ENCODE results near the gene DQX1.
"Not testable (repeated sequence)": the region's sequence is repeated elsewhere in the genome, so short reads cannot be mapped to it uniquely, and the experiment has no call there.

The DQX1 gene, protein sequence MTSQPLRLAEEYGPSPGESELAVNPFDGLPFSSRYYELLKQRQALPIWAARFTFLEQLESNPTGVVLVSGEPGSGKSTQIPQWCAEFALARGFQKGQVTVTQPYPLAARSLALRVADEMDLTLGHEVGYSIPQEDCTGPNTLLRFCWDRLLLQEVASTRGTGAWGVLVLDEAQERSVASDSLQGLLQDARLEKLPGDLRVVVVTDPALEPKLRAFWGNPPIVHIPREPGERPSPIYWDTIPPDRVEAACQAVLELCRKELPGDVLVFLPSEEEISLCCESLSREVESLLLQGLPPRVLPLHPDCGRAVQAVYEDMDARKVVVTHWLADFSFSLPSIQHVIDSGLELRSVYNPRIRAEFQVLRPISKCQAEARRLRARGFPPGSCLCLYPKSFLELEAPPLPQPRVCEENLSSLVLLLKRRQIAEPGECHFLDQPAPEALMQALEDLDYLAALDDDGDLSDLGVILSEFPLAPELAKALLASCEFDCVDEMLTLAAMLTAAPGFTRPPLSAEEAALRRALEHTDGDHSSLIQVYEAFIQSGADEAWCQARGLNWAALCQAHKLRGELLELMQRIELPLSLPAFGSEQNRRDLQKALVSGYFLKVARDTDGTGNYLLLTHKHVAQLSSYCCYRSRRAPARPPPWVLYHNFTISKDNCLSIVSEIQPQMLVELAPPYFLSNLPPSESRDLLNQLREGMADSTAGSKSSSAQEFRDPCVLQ

DNA sequence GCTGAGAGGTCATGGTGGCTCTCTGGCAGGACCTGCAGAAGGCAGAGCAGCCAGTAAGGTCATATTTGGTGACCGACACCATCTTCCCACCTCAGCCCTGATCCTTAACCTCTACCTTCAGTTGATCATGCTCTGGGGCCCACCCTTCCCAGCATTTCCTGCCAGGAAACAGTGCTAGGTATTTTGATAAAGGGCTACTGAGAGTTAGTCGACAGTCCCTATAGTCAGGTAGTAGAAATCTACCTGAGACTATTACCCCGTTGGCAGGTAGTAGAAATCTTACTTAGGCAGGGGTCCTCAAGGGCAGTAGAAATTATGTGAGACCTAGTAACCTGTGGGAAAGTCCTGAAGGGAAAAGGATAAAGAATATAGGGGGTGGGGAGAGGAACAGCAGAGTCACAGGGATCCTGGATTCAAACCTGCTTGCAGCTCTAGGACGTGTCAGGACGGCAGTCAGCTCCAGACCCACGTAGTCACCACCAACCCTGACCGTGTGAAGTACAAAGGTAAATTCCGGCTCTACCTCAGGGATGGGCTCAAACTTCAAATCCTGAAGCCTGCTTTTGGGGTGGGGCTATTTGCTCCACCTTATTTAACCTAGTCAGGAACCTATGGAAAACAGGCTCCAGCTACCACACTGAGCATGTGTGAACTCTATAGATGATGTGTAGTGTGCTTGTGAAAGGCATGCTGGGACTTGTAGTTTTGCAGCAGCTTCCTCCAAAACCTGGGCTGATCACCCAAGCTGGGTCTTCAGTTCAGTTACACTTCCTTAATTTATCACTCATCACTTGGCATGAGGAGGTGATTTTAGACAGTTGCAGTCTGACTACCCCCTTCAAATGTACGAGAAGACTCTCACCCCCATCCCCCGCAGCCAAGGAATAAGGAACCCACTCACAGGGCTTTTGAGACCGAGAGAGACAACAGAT is at the start of gene DQX1:
Gene DQX1 (minus strand): TSS at position 515 of the 932 bp plus-strand sequence. CDS start 502 bp downstream, at position 13.
- no peak for DNase-seq (ENCODE audit: low spot score)

DNA sequence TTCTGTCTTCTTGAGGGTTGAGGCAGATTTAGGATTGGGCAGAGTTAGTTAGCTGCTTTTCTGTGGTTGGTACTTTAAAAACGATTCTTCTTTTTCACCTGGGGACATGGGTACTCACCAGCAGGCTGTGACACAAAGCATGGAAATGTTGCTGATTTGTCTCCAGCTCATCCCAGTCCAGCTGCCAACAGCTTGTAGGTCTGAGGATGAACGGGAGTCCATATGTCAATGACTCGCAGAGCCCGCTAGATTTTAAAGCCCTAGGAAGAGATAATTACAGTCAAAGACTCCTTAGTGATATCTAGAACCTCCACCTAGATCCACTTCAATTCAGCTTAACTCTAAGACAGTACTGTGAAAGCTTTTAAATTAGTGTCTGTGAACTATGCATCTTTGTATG is 49.3 kb upstream of the DQX1 start:
- DNase-seq (ENCODE audit: low spot score): no peak

DNA sequence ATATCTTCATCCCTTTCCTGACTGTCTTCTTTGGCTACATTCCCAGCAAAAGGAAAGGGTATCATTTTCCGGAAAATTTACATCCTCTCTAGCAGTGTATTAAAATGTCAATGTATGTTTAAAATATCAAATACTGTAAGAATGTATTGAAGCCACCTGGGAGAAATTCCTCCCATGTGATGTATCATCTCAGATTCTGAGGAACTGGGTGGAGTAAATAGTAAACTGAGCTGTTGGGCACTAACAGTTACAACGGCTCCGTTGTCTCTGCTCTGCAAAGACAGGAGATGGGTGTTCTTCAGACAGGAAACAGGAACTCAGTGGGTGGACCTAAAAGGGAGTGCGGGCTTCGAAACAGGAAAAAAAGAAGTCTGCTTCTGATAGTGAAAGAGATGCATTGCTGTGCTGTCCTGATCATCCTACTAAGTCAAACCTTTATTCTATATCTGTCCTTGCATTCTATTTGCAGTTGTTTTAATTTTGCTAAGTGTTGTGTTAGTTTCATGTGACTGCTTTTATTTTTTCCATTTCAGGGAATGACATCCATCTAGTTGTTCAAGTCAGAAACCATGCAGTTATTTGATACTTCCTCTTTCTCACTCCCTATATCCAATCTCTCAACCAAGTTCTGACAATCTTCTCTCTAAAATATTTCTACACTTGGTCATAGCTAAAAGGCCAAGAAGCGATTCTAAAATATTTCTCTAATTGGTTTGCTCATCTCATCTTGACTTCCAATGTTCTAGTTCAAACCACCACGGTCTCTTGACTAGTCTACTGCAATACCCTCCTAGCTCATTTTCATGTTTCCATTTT is 47.9 kb upstream of the DQX1 start:
- no peak for DNase-seq (ENCODE audit: low spot score)

DNA sequence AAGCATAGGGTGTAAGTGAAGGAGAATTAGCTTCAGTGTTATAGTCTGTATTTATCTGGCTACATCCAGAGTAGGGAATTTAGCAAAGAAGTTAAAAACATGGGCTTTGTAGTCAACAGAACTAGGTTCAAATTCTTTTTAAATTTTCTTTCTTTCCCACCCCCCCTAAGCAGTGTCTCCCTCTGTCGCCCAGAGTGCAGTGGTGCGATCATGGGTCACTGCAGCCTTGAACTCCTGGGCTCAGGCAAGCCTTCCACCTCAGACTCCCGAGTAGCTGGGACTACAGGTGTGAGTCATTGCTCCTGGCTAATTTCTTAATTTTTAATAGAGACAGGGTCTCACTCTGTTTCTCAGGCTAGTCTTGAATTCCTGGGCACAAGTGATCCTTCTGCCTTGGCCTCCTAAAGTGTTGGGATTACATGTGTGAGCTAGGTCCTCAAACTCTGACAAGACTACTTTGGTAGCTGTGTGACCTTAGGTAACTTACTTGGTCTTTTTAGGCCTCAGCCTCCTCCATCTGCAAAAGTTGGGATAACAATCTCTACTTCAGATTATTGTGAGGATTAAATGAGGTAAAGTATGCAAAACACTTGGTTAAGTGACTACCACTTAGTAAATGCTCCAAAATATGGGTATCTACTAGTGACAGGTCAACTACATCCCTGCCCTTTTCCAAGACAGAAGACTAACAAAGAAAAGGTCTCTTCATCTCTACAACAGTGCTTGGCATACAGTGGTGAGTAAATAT is 46.3 kb upstream of the DQX1 start:
- no peak for DNase-seq (ENCODE audit: low spot score)

DNA sequence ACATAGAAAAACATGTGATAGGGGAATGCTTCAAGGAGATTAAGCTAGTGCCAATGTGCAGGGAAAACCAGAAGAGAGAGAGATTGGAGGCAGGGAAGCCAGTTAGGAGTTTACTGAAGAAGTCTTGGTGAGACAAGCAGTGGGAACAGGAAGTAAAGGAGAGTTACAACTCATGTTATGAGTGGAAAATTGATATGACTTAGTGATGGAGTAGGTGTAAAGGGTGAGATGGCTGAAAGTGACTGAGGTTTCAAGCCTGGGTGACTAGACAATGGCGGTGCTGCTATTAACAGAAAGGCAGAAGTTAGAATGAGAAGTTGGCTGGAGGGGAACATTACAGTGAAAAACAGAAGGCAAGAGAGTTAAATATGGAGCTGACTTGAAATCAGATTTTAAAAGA is 45.0 kb upstream of the DQX1 start:
- no peak for DNase-seq (ENCODE audit: low spot score)

DNA sequence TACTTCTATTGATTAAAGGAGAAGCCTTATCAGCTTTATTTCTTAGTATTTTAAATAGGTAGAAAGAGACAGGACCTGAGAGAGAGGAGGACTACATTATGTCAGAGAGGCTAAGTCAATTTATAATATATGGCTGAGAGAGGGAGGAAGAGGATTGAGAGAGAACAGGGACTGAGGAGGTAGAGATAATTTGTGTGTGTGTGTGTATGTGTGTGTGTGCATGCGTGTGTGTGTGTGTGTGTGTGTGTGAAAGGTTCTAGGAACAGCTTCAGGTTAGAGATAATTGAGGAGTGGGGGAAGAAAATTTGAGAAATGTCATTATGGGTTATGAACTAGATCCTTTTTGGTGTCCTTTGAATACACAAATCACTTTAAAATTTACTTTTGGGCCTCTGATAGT is 43.7 kb upstream of the DQX1 start:
- no peak for DNase-seq (ENCODE audit: low spot score)

DNA sequence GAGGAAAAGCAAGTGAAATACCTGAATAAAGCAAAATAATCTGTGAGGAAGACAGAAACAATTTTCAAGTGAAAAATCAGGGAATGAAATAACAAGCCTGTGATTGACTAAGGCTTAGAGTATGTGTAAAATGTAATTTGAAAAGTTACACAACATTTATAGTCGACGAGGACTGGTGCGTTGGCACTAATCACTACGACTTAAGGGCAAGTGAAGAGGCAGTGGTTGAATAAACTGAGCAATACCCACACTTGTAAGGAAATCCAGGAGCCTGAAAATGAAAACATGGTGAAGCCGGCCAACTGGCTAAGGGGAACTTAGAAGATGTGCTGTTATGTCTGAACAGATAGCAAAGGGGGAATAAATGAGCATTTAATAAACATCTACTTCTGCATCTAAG is 41.9 kb upstream of the DQX1 start:
- DNase-seq (ENCODE audit: low spot score): no peak

DNA sequence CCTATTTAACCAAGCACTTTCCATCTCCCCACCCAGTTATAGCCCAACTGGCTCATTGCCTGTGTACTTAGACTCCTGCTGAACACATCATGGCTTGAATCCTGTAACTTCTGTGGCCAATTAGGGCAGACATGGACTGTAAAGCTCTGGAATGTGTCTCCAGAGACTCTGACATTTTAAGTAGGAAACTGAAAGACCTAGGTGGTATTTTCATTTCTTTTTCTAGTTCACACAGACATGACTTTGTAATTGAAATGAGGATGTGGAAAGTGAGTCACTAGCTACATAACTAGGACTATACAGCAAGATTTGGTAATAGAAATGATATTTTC is 40.7 kb upstream of the DQX1 start:
- DNase-seq (ENCODE audit: low spot score): no peak

DNA sequence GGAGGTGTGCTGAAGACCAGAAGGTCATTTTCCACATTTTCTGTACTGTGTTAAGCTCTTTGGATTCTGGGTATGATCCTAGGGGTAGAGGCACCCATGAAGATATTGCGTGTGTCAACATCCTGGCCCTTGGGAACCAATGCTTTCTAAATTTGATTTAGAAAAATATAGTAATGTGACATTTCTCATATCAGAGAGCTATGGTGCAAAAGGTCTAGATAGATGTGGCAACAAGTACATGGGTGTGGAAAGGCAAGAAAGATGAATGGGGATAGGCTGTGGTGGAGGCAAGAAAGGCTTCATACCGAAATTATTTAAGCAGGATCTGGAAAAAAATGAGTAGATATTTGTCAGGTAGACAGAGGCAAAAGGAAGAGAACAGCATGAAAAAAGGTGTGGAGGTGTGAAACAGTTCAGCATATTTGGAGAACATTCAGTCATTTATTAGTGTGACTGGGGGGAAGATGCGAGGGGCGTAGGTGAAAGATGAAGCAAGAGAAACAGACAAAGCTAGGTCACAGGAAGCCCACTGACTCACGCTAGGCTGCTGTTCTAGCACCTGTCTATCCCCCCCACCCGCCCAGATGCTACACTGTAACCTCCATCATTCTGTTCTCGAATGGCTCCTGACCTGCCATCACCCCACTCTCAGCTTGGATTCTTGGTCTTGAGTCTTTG is 40.2 kb upstream of the DQX1 start:
- no peak for DNase-seq (ENCODE audit: low spot score)

DNA sequence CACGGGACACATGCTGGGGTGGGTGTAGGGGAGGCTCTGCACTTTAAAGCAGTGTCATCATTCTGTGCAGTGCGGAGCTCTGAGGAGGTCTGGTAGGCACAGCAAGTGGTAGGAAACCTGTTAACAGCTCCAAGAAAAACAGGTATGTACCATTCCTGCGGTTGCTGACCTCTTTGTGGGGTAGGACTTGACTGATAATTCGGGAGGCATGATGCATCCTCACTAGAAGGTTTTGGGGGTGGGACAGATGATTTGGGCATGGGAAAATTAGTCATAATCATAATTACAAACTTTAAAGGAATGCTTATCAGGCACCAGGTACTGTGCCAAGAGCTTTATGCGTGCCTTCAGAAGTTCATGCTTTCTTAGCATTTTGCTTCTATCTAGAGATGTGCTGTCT is 38.2 kb upstream of the DQX1 start:
- DNase-seq (ENCODE audit: low spot score): no peak

DNA sequence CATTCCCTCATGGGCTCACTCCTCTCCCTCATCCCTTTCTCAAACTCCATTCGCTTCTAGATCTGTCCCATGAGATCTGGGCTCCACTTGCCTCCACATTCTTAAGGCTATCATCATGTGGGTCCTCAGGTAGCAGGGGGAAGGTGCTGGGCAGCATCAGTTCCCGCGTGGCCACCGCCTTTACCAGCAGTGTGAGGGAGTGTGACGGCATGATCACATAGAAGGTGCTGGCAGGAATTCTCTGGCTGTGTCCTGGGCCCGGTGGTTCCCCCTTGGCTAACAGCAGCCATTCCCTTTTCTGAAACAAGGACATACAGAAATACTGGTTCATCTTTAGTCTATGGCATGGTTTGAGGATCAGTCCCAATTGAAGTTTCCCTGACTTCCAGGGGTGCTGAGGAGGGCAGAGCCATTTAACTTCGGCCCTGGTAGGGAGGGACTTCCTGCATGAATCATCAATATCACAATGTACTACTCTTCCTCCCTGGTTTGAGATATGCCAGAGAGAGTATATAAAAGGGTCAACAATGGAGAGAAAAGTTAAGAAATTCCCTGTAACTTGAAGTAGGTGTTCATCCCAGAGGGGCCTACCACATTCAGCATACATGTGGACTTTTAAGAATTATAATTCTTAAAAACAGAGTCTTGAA is 36.2 kb upstream of the DQX1 start:
- DNase-seq (ENCODE audit: low spot score): no peak

DNA sequence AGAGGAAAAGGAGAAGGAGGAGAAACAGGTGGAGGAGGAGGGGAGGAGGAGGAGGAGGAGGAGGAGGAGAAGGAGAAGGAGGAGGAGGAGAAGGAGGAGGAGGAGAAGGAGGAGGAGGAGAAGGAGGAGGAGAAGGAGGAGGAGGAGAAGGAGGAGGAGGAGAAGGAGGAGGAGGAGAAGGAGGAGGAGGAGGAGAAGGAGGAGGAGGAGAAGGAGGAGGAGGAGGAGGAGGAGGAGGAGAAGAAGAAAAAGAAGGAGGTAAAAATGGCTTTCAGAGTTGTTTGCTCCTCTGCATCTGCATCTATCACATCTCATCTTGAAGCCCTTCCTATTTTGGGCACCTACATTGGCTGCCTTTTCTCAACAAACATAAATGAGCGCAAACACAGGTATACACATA is 35.0 kb upstream of the DQX1 start:
- DNase-seq (ENCODE audit: low spot score): not testable (repeated sequence)

DNA sequence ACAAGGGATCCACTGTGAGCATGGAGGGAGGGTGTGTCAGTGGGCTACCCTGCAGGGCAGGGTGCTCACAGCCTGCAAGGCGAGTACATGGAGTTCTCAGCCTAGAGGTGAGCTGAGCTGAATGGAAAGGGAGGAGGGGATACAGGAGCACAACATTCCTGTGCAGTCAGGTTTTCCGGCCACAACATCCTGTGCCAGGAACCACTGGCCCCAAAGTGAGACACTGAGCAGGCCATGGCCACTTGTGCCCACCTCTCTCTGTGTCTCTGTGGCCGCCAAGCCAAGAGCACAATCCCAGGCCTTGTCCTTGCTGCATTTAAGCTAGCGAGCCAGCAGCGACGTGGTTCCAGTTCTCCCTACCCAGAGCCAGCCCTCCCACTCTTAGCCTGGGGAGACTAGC is 34.6 kb upstream of the DQX1 start:
- DNase-seq (ENCODE audit: low spot score): no peak

DNA sequence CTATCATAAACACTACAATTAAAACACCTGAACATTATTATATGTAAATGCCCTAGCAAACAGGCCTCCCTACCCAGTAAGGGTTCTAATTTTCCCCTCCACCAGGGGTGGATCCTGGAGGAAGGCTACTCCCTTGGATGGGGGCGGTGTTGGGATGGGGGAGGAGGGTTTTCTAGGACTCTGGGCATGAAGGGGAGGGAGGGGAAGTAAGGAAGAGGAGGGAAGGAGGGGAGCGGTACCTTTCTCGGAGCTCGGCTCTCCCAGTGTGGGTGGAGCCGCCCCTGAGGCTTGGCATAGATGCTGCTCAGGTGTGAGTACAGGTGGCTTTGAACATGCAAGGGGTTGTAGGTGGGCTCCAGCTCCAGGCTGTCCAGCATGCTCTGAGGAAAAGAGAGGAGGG is 33.9 kb upstream of the DQX1 start:
- DNase-seq (ENCODE audit: low spot score): no peak

DNA sequence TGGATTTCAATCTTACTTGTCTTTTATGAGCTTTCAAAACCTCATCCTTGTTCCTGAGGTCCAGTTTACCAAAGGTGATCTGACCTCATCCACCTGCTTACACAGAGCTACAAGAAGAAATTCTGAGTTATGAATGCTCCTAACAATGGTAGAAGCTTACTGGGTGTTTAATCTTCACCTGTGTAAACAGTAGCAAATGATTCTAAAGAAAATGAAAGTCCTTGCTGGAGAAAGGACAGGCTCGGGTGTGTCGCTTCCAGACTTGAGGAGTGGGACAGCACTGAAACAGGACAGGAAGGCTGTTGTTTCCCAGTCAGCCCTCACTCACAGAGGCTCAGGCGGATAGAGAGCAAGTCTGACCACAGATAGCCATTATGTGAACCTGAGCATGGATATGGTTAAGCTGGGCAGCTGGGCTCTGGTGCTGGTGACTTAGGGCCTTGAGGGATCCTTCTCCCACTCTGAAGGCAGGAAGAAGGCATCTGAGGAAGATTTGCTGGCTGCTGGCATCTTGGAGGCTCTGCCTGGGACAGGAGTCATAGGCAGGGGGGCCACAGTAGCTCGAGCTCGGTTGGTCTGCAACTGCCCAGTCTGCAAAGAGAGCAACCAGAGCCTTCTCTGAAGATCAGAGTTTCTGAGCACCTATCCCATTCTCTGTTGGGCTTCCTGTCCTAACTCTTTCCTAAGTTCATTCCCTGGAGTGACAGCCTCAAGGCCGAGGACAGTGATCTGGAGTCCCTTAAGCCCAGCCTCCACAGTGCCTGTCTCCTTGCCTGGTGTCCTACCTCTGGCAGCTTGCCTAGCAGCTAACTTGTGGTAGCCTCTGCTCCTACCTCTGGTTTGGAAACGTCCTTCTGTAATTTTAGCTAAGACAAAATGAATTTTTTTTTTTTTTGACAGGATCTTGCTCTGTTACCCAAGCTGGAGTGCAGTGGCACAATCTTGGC is 32.5 kb upstream of the DQX1 start:
- no peak for DNase-seq (ENCODE audit: low spot score)

DNA sequence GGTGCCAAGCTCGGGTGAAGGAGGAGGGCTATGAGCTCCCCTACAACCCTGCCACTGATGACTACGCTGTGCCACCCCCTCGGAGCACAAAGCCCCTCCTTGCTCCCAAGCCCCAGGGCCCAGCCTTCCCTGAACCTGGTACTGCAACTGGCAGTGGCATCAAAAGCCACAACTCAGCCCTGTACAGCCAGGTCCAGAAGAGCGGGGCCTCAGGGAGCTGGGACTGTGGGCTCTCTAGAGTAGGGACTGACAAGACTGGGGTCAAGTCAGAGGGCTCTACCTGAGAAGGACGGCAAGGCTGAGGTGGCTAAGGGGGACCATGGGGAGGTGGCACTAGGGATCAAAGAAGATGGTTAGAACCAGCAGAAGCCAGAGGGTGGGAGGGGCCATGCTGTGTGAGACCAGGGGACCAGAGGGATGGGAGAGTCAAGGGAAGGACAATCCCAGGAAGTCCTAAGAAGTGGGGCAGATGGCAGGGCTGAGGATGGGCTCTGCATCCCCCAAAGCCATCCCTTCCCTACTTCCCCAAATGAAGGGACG is 30.9 kb upstream of the DQX1 start:
- no peak for DNase-seq (ENCODE audit: low spot score)

DNA sequence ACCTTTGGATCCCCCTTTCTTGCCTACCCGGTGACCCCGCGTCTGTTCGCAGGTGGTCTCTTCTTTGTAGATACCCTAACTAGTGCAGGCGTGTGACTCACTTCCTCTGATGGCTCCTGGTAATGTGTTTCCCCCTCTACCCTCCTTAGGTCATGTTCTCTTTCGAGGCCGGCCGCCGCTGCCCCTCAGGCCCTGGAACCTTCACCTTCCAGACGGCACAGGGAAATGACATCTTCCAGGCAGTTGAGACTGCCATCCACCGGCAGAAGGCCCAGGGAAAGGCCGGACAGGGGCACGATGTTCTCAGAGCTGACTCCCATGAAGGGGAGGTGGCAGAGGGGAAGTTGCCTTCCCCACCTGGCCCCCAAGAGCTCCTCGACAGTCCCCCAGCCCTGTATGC is 30.1 kb upstream of the DQX1 start:
- DNase-seq (ENCODE audit: low spot score): no peak

DNA sequence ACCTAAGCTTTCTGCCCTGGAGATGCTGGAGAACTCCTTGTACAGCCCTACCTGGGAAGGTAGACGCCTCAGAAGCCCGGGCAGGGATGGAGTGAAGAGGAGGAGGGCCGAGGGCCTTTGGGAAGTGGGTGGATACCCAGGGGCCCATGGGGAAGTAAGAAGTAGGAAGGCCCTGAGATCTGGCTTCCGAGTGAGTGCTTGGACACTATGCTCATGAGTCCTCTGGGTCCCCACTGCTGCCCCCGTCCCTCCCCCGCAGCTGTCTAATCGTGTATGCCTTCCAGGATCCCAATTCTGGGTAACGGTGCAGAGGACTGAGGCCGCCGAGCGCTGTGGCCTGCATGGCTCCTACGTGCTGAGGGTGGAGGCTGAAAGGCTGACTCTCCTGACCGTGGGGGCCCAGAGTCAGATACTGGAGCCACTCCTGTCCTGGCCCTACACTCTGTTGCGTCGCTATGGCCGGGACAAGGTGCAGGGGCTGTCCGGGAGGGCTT is 29.6 kb upstream of the DQX1 start:
- DNase-seq (ENCODE audit: low spot score): no peak

Measured in left forelimb (tissue), 1 donor.